GM19239 (cell line): ENCODE measurements around the gene CADPS2.

Experiments used
- DNase-seq: peaks from one replicate; pipeline ENCODE4 v3.0.0; 2011; ENCODE audit warnings: low spot score; ENCODE audit not compliant: insufficient read length
- FAIRE-seq: peaks from 2 replicates; lab custom pipeline; 2011; peaks lifted over from hg19 to GRCh38; lab: Jason Lieb, UNC

Gene CADPS2

GRCh38 chr7:122470859-122471258, 415.4 kb downstream of the CADPS2 start:
- DNase-seq (no peak), FAIRE-seq (no peak)

- FAIRE-seq = no peak
- no peak for DNase-seq
Observed at GRCh38 chr7:122468945-122469344, 417.3 kb downstream of the CADPS2 start.

GRCh38 chr7:122467661-122468449, 418.4 kb downstream of the CADPS2 start:
- no peak for FAIRE-seq
- DNase-seq = no peak

- DNase-seq (no peak), FAIRE-seq (no peak)
Observed at GRCh38 chr7:122465296-122465695, 421.0 kb downstream of the CADPS2 start.

- FAIRE-seq (no peak), DNase-seq (no peak)
Observed at GRCh38 chr7:122463631-122464030, 422.6 kb downstream of the CADPS2 start.

GRCh38 chr7:122460936-122461335, 425.3 kb downstream of the CADPS2 start:
- FAIRE-seq = no peak
- no peak for DNase-seq

- DNase-seq (no peak), FAIRE-seq (no peak)
Observed at GRCh38 chr7:122457969-122458368, 428.3 kb downstream of the CADPS2 start.

GRCh38 chr7:122457325-122457724, 428.9 kb downstream of the CADPS2 start:
- FAIRE-seq = no peak

GRCh38 chr7:122454776-122455507, 431.3 kb downstream of the CADPS2 start:
- FAIRE-seq = no peak
- DNase-seq = no peak

More at GRCh38 chr7:122457325-122457724, 428.9 kb downstream of the CADPS2 start:
- DNase-seq = no peak

- no peak for DNase-seq
- FAIRE-seq = no peak
Observed at GRCh38 chr7:122453432-122453831, 432.8 kb downstream of the CADPS2 start.

- DNase-seq = no peak
- no peak for FAIRE-seq
Observed at GRCh38 chr7:122448893-122449589, 437.2 kb downstream of the CADPS2 start.

GRCh38 chr7:122442929-122443328, 443.3 kb downstream of the CADPS2 start:
- FAIRE-seq (no peak), DNase-seq (no peak)

- no peak for DNase-seq
- no peak for FAIRE-seq
Observed at GRCh38 chr7:122438492-122438891, 447.8 kb downstream of the CADPS2 start.

GRCh38 chr7:122438006-122438405, 448.3 kb downstream of the CADPS2 start:
- DNase-seq (no peak), FAIRE-seq (no peak)

- FAIRE-seq (no peak), DNase-seq (no peak)
Observed at GRCh38 chr7:122433765-122434164, 452.5 kb downstream of the CADPS2 start.

GRCh38 chr7:122430710-122431109, 455.6 kb downstream of the CADPS2 start:
- FAIRE-seq (no peak), DNase-seq (no peak)

- FAIRE-seq = no peak
Observed at GRCh38 chr7:122429926-122430325, 456.3 kb downstream of the CADPS2 start.

GRCh38 chr7:122425731-122426130, 460.5 kb downstream of the CADPS2 start:
- FAIRE-seq = no peak
- no peak for DNase-seq

More at GRCh38 chr7:122429926-122430325, 456.3 kb downstream of the CADPS2 start:
- DNase-seq = no peak

- DNase-seq (no peak), FAIRE-seq (no peak)
Observed at GRCh38 chr7:122423591-122423990, 462.7 kb downstream of the CADPS2 start.

GRCh38 chr7:122416336-122416735, 469.9 kb downstream of the CADPS2 start:
- no peak for FAIRE-seq
- DNase-seq = no peak

- FAIRE-seq (no peak), DNase-seq (no peak)
Observed at GRCh38 chr7:122415510-122415909, 470.8 kb downstream of the CADPS2 start.
